ENCODE measurements around the gene ATP1B2.
A peak's percentile ranks its signal among the peaks of the same experiment; 100 is the strongest.
"Not testable (repeated sequence)": the region's sequence is repeated elsewhere in the genome, so short reads cannot be mapped to it uniquely, and the experiment has no call there.

ATP1B2 gene

GRCh38 chr17:7650509-7651096, at the start of gene ATP1B2:
Gene ATP1B2, plus strand, starts transcription at chr17:7650926. Its CDS starts 593 bp downstream, at chr17:7651519.
- DNase-seq (ENCODE audit: low spot score) = no peak

- DNase-seq (ENCODE audit: low spot score) = no peak
Measured at GRCh38 chr17:7606280-7606679, 44.4 kb upstream of the ATP1B2 start.

- no peak for DNase-seq (ENCODE audit: low spot score)
Measured at GRCh38 chr17:7610641-7611040, 40.1 kb upstream of the ATP1B2 start.

GRCh38 chr17:7611635-7612293, 39.0 kb upstream of the ATP1B2 start:
- DNase-seq (ENCODE audit: low spot score) = no peak

- DNase-seq (ENCODE audit: low spot score) = no peak
Measured at GRCh38 chr17:7612294-7612640, 38.5 kb upstream of the ATP1B2 start.

GRCh38 chr17:7613769-7614424, 36.8 kb upstream of the ATP1B2 start:
- DNase-seq (ENCODE audit: low spot score) = peak; percentile 42

- DNase-seq (ENCODE audit: low spot score) = peak; percentile 100
Measured at GRCh38 chr17:7614425-7615264, 36.1 kb upstream of the ATP1B2 start, which contains the start of gene FXR2. Gene FXR2, minus strand, starts transcription at chr17:7614897. Its CDS starts 365 bp downstream, at chr17:7614532.

- no peak for DNase-seq (ENCODE audit: low spot score)
Measured at GRCh38 chr17:7615265-7615747, 35.4 kb upstream of the ATP1B2 start.

- no peak for DNase-seq (ENCODE audit: low spot score)
Measured at GRCh38 chr17:7618608-7619007, 32.1 kb upstream of the ATP1B2 start.

GRCh38 chr17:7620835-7621234, 29.9 kb upstream of the ATP1B2 start:
- no peak for DNase-seq (ENCODE audit: low spot score)

- DNase-seq (ENCODE audit: low spot score) = no peak
Measured at GRCh38 chr17:7623661-7624060, 27.1 kb upstream of the ATP1B2 start.

- not testable (repeated sequence) for DNase-seq (ENCODE audit: low spot score)
Measured at GRCh38 chr17:7625749-7626148, 25.0 kb upstream of the ATP1B2 start.

- no peak for DNase-seq (ENCODE audit: low spot score)
Measured at GRCh38 chr17:7626307-7626706, 24.4 kb upstream of the ATP1B2 start.

- no peak for DNase-seq (ENCODE audit: low spot score)
Measured at GRCh38 chr17:7626956-7627249, 23.8 kb upstream of the ATP1B2 start.

- DNase-seq (ENCODE audit: low spot score) = peak; percentile 98
Measured at GRCh38 chr17:7627250-7628121, 23.2 kb upstream of the ATP1B2 start, which contains the start of gene SAT2. Gene SAT2, minus strand, starts transcription at chr17:7627821. Its CDS starts 186 bp downstream, at chr17:7627635.

- no peak for DNase-seq (ENCODE audit: low spot score)
Measured at GRCh38 chr17:7629939-7630571, 20.7 kb upstream of the ATP1B2 start, which contains the start of gene SHBG. Gene SHBG, plus strand, starts transcription at chr17:7630135. Its CDS starts 38 bp downstream, at chr17:7630173.

- no peak for DNase-seq (ENCODE audit: low spot score)
Measured at GRCh38 chr17:7631398-7632380, 19.0 kb upstream of the ATP1B2 start.

- peak; percentile 90 for DNase-seq (ENCODE audit: low spot score)
Measured at GRCh38 chr17:7632492-7632894, 18.2 kb upstream of the ATP1B2 start.

GRCh38 chr17:7633093-7633492, 17.6 kb upstream of the ATP1B2 start:
- no peak for DNase-seq (ENCODE audit: low spot score)

GRCh38 chr17:7634384-7634783, 16.3 kb upstream of the ATP1B2 start:
- peak; percentile 88 for DNase-seq (ENCODE audit: low spot score)

All from COLO829 (cell line).